HG03469 (cell line): Measurements from ENCODE around the gene KRT2.
"Not testable (repeated sequence)": the region's sequence is repeated elsewhere in the genome, so short reads cannot be mapped to it uniquely, and the experiment has no call there.

Experiments used
- ATAC-seq: cut with Tn5 transposase; IDR thresholded peaks from one replicate; pipeline ENCODE4 v1.9.1; 2021; ENCODE audit warnings: mild to moderate bottlenecking, moderate library complexity, moderate number of reproducible peaks; ENCODE audit not compliant: unreplicated experiment

The KRT2 gene

GRCh38 chr12:52685406-52685890 is 33.4 kb upstream of the KRT2 start:
- no peak for ATAC-seq

DNA sequence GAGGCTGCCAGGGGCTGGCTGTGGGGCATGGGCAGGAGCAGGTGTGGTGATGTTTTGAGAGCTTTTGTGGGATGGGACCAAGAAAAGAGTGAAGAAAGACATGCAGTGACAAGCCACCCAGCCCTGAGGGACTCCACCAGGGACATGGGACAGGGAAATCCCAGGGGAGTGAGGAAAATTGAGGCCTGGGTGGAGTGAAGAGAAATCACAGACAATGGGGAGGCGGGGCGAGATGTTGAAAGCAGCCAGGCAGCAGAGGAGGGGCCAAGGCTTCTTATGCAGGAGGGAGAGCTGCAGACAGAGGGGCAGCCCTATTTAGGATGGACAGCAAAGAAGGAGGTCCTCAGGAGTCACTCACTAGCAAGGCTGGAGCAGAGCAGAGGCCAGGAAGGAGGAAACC is 32.4 kb upstream of the KRT2 start:
- no peak for ATAC-seq

- no peak for ATAC-seq
Observed at GRCh38 chr12:52683575-52684300, 31.7 kb upstream of the KRT2 start.

- no peak for ATAC-seq
Observed at GRCh38 chr12:52682938-52683574, 31.0 kb upstream of the KRT2 start.

DNA sequence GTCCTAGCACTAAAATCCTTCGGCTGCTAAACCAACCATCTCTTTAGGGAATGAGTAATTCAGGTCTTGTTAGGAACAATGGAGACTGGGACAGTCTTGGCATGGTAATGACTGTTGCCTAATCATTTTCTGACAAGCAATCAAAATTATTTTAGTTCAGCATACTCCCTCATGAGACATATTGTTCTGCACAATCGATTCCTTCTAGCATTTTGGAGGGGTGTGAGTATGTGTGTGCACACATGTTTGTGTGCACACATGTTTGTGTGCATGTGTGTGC is 30.3 kb upstream of the KRT2 start:
- ATAC-seq = no peak

DNA sequence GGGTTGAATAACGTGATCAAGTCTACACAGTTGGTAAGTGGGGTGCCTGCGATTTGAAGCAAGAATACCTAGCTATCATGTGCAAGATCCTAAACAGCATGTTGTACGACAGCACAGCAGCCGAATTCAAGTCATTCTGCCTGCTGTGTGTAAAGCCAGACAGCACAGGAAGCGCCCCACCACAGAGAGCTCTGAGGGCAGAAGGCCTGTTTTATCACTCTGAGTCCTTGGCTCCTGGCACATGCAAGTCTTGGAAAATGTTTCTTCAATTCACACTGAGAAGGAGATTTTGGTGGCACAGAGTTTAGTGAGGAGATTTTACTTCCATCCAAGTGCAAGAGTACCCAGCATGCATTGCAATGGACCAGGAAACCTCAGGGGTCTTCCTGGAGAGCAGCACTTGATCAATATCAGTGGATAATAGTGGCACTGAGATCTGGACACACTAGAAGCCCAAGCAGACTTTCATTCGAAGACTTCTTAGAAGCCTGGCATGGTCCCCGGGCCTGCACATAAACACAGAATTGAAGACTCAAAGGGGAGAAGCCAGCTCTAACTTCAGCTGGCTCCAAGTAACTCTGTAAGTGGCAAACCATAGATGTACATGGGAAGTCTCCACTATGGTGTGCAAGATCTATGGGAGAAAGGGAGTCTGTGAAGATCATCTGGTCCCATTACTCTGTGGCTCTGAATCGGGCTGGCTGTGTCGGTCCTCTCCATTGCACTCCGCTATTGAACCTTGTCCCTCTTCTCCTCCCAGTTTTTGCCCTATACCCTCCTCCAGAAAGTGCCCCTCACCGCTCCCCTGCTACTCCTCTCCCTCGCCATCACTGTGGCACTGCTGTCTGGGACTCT is 29.7 kb upstream of the KRT2 start:
- no peak for ATAC-seq

GRCh38 chr12:52680363-52680762 is 28.4 kb upstream of the KRT2 start, which contains the start of gene KRT1:
Gene KRT1, minus strand, starts transcription at chr12:52680407. Its CDS starts 59 bp downstream, at chr12:52680348.
- no peak for ATAC-seq

- ATAC-seq = no peak
Observed at GRCh38 chr12:52679875-52680274, 27.9 kb upstream of the KRT2 start.

- ATAC-seq = no peak
Observed at GRCh38 chr12:52677671-52678070, 25.7 kb upstream of the KRT2 start.

DNA sequence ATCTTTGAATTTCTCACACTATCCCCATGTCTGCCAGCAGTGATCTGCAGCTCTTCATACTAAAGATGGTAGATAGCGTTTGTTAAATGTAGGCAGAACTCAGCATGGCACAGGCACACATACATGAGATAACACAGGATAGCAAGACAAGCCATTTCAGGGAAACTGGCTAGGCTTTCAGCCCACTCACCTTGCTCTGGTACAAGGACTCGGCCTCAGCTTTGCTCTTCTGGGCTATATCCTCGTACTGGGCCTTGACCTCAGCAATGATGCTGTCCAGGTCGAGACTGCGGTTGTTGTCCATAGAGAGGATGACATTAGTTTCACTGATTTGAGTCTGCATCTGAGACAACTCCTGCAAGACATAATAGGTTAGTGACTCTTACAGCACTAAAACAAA is 25.1 kb upstream of the KRT2 start:
- ATAC-seq = no peak

DNA sequence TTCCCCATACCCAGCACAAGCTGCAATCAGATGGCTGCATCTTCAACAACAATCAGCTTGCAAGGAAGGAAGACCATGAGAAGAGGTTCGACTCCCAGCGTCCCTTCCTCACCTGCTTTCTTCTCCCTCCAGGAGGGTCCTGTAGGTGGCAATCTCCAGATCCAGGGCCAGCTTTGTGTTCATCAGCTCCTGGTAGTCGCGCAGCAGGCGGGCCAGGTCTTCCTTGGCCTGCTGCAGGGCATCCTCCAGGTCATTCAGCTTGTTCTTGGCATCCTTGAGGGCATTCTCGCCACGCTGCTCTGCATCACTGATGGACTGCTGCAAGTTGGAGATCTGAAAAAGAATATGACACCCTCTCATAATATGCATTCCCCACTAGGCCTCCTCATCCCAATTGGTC is 24.2 kb upstream of the KRT2 start:
- no peak for ATAC-seq

DNA sequence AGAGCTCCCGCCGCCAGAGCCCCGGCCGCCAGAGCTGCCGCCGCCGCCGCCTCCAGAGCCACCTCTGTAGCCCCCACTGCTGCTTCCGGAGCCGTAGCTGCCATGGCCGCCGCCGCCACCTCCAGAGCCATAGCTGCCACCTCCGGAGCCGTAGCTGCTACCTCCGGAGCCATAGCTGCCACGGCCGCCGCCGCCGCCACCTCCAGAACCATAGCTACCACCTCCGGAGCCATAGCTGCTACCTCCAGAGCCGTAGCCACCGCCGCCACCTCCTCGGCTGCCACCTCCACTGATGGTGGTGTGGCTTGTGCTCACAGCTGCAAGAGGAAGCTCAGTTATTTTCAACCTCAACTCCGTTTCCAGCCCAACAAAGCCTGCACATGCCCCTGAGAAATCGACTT is 23.3 kb upstream of the KRT2 start:
- ATAC-seq = no peak

DNA sequence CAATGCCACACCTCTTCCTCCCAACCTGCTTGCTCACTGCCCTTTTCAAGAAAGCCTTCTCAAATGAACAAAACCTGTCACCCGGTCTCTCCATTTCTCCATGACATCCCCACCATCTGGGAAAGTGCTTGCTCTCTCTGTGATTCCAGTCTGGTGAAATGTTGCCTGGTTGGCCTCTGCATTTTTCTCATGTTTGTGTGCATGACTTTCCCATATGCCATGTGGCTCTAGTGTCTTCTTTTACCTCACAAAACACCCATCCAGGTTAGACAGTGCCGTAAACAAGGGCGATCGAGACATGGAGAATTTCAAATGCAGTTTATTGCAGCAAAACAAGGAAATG is 22.4 kb upstream of the KRT2 start:
- no peak for ATAC-seq

DNA sequence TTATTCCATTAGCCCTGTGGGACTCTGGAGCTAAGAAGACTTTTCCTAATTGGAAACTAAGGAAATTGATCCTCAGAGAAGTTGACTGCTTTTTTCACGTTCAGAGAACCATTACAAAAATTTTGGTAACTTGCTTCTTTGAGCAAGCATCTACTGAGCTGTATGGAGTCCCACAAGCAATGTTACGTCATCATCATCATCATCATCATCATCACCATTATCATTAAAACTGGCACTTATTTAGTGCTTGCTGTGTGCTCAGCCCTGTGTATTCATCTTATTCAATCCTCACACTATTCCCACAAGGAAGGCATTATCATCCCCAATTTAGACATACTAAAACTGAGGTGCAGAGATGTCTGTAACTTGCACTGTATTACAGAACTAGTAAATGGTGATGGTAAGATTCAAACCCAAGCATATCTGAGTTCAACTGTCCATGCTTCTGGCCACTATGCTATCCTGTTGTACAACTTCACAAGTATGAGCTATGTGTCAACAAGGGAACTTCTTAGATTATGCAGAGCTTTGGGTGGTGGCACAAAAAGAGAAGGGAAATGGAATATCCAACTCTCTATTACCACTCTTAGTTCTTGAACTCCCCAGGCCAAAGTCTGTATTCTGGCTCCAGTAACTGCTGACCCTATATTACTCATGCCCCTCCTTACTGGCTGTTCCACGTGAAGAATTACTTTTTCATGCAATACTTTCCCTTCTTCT is 21.9 kb upstream of the KRT2 start:
- ATAC-seq = no peak

- ATAC-seq = no peak
Observed at GRCh38 chr12:52673217-52673616, 21.2 kb upstream of the KRT2 start.

GRCh38 chr12:52672321-52672933 is 20.4 kb upstream of the KRT2 start:
- ATAC-seq = no peak

DNA sequence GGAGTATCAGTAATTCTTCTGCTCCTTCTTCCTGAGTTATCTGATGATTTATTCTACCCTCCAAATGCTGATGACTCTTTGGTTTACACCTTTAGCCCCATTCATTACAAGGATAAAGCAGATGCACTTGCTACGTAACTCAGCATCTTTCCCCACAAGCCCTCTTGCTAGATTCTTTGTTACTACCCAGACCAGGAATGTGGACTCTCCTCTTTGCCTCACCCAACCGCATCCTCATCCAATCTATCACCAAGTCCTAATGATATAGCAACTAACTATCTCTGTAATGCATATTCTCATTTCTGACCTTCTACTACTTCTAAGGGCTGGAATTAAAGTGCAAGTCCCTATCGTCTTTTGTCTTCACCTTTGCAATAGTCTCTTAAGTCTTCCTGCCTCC is 18.9 kb upstream of the KRT2 start:
- ATAC-seq = no peak

- ATAC-seq = no peak
Observed at GRCh38 chr12:52670506-52670905, 18.5 kb upstream of the KRT2 start.

- not testable (repeated sequence) for ATAC-seq
Observed at GRCh38 chr12:52669941-52670340, 17.9 kb upstream of the KRT2 start.

GRCh38 chr12:52669426-52669825 is 17.4 kb upstream of the KRT2 start:
- ATAC-seq = no peak

DNA sequence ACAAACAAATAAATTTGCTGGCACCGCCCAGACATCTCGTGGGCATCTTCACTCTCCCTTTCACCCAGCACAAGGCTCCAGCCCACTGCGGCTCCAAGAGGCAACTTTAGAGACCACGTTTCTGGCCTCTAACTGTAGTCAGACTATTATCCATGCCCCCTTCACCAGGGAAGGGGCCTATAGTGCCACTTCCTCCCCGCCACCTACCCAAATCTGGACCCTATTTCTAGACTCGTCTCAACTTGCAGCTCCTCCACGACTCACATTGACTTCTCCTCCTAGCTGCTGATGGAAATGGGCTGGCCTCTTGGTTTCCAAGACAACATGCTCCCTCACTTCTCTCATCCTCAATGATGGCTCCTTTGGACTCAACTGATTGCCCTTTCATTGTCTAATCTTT is 15.9 kb upstream of the KRT2 start:
- ATAC-seq = no peak
